DOHH2 (cell line): ENCODE data around the gene SYT14.

Experiments used
- EZH2phosphoT487 ChIP-seq: fragments of 200-600 bp; sonication (generic); IDR thresholded peaks from 2 replicates; pipeline ENCODE4 v1.6.1; 2017; ENCODE audit warnings: borderline replicate concordance, mild to moderate bottlenecking, antibody characterized with exemption, low read length, moderate library complexity, mixed read lengths
- TF ChIP-seq, protein P1 (sequence below): fragments of 200-600 bp; sonication (generic); IDR thresholded peaks from one replicate; pipeline ENCODE4 v1.5.1; 2014; ENCODE audit warnings: antibody characterized with exemption, mild to moderate bottlenecking, low read depth, low read length; ENCODE audit not compliant: poor library complexity, severe bottlenecking

DNA sequence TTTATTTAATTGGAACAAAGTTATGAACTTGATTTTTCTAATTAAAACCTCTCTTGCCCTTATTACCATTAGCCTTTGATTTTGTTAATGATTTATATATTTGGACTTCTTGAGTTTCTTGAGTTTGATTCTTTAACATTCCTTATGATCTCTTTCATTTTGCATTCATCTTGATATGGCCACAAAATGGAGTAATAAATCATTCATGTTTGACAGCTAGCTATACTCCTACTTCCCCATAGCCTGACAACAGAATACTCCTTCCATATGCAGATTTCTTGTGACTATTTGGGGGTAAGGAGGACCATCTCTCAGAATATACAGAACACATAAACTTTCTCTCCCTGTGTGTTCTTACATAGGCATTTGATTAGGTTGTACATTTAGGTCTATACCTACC is 119.6 kb downstream of the SYT14 start:
- TF ChIP-seq, protein P1, sequence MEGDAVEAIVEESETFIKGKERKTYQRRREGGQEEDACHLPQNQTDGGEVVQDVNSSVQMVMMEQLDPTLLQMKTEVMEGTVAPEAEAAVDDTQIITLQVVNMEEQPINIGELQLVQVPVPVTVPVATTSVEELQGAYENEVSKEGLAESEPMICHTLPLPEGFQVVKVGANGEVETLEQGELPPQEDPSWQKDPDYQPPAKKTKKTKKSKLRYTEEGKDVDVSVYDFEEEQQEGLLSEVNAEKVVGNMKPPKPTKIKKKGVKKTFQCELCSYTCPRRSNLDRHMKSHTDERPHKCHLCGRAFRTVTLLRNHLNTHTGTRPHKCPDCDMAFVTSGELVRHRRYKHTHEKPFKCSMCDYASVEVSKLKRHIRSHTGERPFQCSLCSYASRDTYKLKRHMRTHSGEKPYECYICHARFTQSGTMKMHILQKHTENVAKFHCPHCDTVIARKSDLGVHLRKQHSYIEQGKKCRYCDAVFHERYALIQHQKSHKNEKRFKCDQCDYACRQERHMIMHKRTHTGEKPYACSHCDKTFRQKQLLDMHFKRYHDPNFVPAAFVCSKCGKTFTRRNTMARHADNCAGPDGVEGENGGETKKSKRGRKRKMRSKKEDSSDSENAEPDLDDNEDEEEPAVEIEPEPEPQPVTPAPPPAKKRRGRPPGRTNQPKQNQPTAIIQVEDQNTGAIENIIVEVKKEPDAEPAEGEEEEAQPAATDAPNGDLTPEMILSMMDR, result no peak
- no peak for TF ChIP-seq EZH2phosphoT487
